AG08396 (cell line): ENCODE results near the gene A3GALT2.
A peak's percentile ranks its signal among the peaks of the same experiment; 100 is the strongest.

Source experiments
- DNase-seq: peaks from one replicate; pipeline ENCODE4 v3.0.0; 2012; ENCODE audit warnings: low spot score, mixed read lengths

Gene A3GALT2

DNA sequence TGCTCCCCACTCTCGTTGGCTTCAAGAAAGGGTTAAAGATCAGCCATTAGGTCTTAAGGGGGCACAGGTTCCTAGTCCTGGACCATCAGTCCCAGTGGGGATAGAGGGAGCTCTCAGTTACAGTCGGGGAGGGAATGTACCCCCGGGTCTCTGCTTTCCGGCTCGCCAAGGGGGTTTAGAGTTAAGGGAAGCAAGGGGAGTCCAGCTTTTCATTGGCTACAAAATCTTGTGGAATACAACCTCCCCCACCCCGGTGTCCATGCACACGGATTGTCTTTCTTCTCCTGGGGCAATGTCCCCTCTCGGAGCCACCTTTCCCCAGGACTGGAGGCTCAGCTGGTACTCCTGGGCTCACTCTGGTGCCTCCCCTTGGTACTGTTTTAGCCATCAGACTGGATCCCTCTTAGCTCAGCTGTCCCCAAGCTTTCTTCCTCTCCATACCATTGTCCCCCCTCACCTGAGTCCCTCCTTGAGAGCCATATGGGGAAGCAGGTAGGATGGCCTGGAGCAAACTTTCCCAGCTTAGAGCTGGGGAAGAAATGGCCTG is at the start of gene A3GALT2:
Gene A3GALT2, minus strand, starts transcription at position 480 of the 547 bp plus-strand sequence. Its CDS starts 0 bp downstream, at position 480.
- no peak for DNase-seq

- peak; percentile 67 for DNase-seq
Observed at GRCh38 chr1:33370301-33370700, 49.4 kb upstream of the A3GALT2 start.

GRCh38 chr1:33369764-33370163 is 48.9 kb upstream of the A3GALT2 start:
- DNase-seq: no peak

- DNase-seq: no peak
Observed at GRCh38 chr1:33369081-33369480, 48.2 kb upstream of the A3GALT2 start.

DNA sequence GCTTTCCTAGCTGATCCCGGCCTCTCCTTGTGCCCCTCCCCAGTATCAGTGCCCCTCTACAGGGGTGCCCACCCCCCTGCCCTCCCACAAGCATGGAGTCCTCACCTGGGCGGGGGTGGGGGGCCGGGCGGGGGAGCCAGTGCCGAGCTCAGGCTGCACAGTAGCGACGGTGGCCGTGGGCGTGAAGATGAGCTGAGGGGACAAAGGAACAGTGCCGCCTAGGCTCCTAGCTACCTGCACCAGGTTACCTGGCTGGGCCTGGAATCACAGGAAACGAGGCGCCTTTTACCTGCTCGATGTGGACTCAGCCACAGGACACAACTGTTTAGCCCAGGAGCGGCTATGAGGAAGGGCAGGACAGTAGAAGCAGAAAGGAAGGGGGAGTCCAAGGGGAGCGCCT is 47.5 kb upstream of the A3GALT2 start:
- DNase-seq: no peak

DNA sequence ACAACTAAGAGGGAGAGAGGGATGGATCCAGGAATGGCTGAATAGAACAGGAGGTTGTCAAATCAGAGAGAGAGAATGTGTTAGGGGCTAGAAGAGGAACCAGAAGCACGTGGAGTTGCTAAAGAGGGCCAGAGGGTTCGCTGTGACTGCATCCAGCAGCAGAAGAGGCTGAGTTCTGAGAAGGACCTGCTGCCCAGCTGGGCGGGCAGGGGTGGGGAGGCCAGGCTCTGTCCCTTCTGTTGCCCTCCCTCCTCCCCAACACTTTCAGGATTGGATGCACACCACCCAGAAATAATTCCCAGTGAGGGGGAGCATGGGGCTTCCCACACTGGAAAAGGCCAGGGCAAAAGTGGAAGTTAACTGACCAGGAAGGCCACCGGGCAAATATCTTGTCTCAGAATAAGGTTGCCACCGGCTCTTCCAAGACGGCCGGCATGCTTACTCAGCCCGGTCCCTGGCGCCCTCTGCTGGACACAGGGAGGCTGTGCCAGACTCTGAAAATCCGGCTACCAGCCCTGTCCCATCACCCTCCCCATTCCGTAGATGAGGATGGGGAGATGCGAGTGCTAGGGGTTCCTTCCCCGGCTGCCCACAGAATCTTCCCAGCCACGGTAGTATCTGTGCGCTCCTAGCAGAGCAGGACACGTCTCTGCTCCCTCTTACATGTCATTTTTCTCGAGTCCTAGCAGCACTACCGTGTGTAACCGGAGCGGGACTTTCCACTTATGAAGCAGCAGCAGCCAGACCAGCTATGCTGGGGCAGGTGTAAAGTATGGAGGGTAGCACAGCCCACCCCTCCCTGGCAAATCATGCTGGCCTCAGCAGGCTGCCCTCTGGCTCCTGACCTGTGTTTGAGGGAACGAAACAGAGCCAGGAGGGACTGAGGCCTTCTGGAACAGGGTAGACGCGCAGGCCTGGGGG is 46.8 kb upstream of the A3GALT2 start:
- peak; percentile 88 for DNase-seq

- DNase-seq: no peak
Observed at GRCh38 chr1:33366762-33367484, 46.0 kb upstream of the A3GALT2 start.

DNA sequence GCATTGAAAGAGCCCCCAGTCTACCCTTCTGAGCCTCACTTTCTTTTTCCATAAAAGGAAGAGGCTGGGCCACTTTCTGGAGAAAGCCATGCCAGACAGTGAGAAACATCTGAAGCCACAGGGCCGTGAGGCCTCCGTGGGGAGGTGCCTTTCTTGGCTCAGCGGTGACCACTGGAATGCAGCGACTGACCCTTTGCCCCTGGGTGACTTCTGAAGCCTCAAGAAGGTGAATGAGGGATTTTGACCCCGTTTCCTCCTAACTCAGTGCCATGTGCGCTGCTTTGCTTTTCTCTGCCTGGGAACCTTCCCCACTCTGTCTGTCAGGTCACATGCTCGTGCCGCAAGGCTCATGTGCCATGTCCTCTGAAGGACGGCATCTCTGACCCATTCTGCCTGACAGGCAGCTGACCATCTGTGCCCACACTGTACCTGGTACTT is 44.7 kb upstream of the A3GALT2 start:
- DNase-seq: peak; percentile 75

DNA sequence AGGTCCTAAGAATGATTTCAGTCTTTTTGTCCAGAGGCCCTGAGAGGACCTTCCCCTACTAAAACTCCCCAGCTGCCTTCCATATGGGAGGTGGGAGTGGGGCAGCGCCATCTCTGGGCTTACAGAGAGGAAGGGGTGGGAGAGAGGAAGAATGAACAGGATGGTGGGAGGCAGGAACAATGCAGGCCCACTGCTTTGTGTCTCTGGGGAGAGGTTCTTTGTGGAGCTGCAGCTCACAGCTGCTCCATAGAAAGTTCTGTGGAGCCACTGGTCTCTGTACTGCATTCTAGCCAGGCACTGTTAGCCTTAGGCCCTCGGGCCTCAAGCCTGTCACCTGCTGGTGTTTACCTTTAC is 43.6 kb upstream of the A3GALT2 start:
- no peak for DNase-seq

- no peak for DNase-seq
Observed at GRCh38 chr1:33363470-33363861, 42.6 kb upstream of the A3GALT2 start.

- DNase-seq: no peak
Observed at GRCh38 chr1:33363021-33363420, 42.1 kb upstream of the A3GALT2 start.

DNA sequence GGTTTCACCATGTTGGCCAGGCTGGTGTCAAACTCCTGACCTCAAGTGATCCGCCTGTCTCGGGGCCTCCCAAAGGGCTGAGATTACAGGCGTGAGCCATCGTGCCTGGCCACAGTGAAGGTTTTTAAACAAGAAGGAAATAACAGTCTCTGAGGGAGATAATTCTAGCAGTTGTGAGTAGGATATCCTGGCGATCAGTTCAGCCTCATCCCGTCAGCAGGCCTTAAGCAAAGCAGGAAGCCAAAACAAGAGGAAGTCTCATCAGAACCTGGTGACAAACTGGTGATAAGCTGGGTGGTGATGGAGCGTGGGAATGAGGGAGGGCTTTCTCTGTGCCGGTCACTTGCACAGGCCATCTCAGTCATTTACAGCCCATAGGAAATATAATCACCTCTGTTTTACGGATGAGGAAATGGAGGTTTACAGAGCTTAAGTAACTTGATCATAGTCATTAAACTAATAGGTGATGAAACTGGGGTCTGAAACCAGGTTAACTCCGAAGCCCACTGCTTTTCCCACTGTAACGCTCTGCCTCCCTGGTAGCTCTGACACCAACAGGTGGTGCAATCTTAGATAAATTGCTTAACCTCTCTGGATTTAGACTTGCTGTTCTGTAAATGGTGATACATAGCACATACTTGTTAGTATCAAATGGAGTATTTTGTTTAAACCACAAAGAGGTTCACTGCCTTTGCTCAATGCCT is 40.8 kb upstream of the A3GALT2 start:
- no peak for DNase-seq

DNA sequence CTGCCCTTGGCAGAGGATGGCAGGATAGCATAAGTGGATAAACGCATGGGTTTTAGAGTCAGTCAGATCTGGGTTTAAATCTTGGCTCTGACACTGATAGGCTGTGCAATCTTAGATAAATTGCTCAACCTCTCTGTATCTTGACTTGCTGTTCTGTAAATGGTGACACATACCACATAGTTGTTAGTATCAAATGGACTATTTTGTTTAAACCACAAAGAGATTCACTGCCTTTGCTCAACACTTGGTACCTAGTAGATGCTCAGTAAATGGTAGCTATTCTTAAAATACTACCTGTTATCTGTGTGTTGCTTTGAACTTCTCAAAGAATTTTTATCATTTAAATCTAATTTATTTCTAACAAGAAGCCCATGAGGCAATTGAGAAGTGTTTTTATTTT is 39.5 kb upstream of the A3GALT2 start:
- no peak for DNase-seq

- no peak for DNase-seq
Observed at GRCh38 chr1:33359931-33360330, 39.0 kb upstream of the A3GALT2 start.

- DNase-seq: no peak
Observed at GRCh38 chr1:33358795-33359503, 38.1 kb upstream of the A3GALT2 start.

DNA sequence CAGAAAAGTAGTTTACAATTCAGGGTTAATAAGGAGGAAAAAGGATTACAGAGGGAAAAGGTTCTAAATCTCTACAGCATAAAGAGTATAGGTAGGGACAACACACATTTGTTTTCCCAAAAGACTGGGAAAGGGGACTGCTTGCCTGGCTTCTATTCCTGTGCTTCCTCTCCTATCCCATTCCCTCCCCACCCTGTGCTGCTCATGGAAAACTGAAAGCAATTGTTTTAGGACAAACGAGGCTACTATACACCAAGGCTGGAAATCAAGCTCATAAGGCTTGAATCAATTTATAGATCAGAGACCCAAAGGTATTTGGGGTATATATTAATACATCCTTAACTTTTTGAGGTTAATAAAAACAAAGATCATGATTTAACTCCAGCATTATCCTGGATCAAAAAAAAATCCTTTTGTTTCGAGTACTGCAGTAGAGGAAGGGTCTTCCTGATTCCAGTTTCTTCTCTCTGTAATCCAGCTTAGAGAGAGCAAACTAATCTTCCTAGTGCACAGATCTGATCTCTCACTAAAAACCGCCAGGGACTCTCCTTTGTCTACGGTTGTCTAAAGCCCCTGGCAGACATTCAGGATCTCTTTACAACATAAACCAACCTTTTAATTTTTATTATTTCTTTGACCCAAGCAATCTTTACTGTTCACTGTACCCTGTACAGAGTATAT is 37.4 kb upstream of the A3GALT2 start:
- no peak for DNase-seq

DNA sequence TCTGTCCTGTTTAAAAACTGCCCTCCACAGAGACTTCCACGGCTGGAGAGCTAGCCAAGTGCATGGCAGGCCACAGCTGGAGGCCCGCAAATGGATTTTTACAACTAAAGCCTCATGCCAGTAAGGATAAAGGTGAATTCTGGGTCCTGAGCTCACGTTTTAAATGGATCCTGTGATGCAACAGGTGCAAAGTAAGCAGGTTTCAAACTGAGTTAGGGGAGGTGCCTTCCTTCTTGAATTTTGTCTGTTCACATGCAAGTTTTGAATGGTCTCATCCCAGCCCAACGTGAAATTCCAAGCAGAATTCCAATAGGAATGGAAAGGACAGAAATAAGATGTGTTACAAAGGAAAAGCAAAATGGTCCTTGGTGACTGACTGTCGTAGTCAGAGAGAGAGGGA is 36.2 kb upstream of the A3GALT2 start:
- no peak for DNase-seq

DNA sequence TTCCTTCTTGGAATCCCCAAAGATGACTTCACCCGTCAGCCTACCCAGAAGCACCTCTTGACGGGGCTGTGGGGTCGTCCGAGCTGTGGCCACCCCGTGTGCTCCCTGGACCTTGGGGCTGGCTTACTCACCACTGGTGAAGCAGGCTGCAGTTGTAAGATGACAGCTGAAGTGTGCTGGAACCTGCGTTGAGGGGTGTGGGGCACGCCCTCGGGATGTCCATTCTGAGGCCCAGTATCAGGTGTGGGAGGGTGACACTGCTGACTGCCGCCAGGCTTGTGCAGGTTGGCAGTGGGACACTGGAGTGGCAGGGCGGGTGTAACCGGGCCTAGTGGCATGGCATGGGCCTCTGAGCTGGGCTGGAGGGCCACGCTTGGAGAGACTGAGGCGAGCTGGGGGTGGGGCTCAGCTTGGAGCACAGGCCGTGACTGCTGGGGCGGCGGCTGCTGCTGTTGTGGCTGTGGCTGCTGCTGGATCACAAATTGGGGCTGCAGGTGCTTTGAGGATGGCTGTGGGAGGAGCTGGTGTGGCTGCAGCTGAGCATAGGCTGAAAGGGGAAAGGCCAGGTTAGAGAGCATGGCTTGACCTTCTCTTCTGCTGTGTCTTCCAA is 33.9 kb upstream of the A3GALT2 start:
- no peak for DNase-seq

- no peak for DNase-seq
Observed at GRCh38 chr1:33353531-33353930, 32.6 kb upstream of the A3GALT2 start.

DNA sequence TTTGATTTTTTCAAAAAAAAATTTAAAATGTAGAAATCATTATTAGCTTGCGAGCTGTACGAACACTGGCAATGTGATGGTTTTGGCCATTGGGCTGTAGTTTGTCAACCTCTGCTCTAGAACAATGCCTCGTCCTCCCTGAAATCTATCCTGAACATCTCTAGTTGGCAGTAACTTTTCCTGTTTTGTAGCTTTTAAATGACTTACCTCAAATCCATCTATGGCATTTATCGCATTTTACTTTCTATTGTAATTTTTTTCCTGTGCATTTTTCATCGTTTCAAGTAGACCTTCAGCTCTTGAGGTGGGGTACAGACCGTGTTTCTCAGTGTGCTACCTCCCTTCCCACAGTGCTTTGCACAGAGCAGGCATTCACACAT is 30.4 kb upstream of the A3GALT2 start:
- DNase-seq: no peak
